Left cardiac atrium (tissue), 4 donors: ENCODE measurements around the gene ARID5B. TPM values are rescaled to one million over a fixed set of nuclear protein-coding genes. Genes with fewer than 3 reads are reported as not detected.

Experiments
- ATAC-seq, 2 donors: fragments of 200-7000 bp; cut with Tn5 transposase; one replicate each; pipeline ENCODE4 v1.9.1; 2020; ENCODE audit warnings: mild to moderate bottlenecking in 2 of 2, moderate library complexity in 2 of 2
- DNase-seq: peaks from one replicate; pipeline ENCODE4 v3.0.0-alpha.2; 2020
- intact Hi-C, 2 donors: fragments of 100-400 bp; cut with DNase I; formaldehyde crosslinking; loops; one replicate each; pipeline versions ENCODE4 v1.14.1 to v1.15.1; 2022 to 2023
- total RNA-seq, 2 donors: library from RNA; stranded (reverse); fragmentation: NEBNext Ultra II Directional; extraction: Animal tissue kit (Norgen Biotek cat#: 25700); gene quantifications; one replicate each; pipeline ENCODE4 v1.2.1, GENCODE V29; 2021
- donor health status: DM: no; HTN: yes; CAD: no.
- donor health status: DM: no; HTN: yes; CAD: no; lungs with severe emphysema.
- donor health status: DM: yes; HTN: yes; CAD: no.
- donor health status: Dilated cardiomyopathy.

The ARID5B gene
- total RNA-seq, 2 donors from 2014 or later: 36.5 to 37.9 TPM

GRCh38 chr10:61901829-61902444, 438 bp downstream of the ARID5B start:
- intact Hi-C loops: loop anchor here (5.0 to 10.0 kb wide), 4 partner anchors 40 to 340 kb away; no protein-coding TSS in a partner anchor
- DNase-seq (no peak), ATAC-seq (peak in 1 of 2 donors; percentile 5)

DNA sequence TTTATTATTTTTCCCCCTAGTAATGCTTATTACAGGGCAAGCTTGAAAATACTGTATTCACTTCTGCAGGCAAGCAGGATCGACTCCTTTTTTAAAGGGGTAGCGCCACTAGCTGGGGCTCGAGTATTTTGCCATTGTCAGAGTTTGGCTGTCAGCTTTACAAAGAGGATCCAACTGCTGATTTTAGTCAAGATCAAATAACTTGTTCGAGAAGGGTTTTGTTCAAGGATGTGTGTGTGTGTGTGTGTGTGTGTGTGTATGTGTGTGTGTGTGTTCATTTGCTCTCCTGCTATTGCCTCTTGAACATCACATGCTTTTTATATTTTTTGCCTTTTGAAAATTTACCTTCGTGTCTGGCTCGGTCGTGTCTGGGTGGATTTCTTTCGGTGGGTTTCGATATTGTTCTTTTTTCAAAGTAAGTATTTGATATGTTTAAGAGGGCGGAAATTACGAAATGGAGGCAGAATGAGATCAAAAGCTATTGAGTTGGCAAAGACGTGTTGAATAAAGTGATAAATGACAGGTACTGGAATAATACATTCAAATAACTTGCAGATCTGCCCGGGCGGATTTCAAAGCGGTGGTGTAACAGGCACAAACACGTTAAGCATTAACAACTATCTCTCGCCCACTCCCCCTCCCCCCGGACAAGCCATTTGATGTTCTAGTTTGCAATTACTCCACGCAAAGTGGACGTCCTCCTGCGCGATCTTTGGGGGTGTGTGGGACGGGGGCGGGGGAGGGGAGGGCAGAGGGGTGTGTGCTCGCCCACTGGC, 1.1 kb downstream of the ARID5B start:
- peak; percentile 42 for DNase-seq
- intact Hi-C loops: loop anchor here (5.0 to 10.0 kb wide), 4 partner anchors 40 to 340 kb away; no protein-coding TSS in a partner anchor
- ATAC-seq: peak; percentile 27 to 32

- ATAC-seq (peak; percentile 76 to 80), DNase-seq (peak; percentile 55)
- intact Hi-C loops: loop anchor here (5.0 to 10.0 kb wide), 4 partner anchors 39 to 339 kb away; no protein-coding TSS in a partner anchor
Measured at GRCh38 chr10:61903221-61903927, 1.9 kb downstream of the ARID5B start.

- ATAC-seq (peak in 1 of 2 donors; percentile 1), DNase-seq (no peak)
- intact Hi-C loops: loop anchor here (5.0 to 10.0 kb wide), 4 partner anchors 38 to 338 kb away; no protein-coding TSS in a partner anchor
Measured at GRCh38 chr10:61903928-61904344, 2.4 kb downstream of the ARID5B start.

DNA sequence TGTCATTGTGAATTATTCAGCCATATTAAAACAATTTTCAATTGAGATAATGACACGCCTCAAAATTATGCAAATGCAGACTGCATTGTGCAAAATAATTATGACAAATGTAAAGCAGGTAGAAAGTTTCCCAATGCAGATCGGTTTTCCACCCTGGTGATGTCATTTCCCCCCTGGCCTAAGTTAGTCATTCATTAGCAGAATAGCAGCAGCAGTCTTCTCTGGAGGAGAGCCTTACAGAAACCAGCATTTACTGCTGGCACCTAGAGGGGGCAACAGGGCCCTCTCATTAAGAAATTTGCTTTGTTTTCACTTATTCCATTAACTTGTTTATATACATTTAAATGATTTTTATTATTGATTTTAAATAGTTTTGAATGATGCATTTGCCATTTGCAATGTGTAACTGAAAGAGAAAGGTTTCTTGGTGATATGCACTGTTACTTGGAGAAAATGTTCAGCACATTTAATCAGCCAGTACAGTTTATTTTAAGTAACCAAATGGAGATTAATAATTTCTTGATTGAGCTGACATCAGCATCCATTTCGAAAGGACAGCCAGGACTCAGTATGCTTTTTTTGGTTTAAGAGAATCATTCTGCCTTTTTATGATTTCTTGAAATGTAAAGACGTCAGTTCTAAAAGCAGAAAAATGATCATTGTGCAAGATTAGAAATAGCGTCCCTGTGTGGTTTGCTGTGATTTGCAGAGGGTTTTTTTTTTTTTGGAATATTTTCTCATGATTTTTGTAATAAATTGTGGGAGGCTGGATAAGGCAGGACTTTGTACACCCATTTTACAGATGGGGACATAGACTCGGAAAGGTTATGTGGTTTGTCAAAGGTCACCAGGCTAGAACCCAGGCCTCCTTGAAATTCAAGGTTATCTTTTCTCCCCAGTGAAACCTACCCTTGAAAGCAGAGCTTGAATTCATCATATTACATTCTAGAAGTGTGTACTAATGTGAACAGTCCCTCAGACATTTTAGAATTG, 3.5 kb downstream of the ARID5B start:
- ATAC-seq (peak in 1 of 2 donors; percentile 33), DNase-seq (no peak)
- intact Hi-C loops: loop anchor here (5.0 to 10.0 kb wide), 4 partner anchors 37 to 337 kb away; no protein-coding TSS in a partner anchor

DNA sequence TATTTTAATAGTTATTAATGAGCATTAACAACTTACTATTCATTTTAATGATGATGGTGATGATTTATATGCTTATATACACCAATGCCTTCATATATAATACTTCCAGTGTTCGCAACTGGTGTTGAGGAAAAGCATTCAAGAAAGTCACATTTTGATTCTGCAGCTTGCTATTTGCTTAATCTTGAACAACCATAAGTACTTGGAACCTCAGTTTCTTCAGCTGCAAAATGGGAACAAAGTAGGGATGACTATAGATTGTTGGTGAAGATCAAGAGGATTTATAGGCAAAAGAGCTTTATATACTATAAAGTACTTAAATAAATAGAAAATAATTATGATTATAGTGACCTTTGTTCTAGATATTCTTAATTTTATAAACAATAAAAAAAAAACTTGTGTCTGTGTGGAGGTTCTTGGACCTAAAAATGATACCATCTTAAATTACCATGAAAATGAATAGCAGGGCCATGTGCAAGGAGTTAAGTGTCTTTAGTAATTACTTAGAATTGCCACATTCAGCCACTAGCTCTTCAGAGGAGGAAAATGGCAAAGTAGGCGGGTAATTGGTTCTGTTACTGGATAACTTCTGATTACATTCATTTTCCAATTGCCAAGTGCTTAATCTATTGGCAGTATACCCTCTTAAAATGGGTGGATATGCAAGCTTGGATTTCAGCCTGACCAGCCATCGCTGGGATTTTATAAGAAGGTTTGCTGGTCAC, 4.5 kb downstream of the ARID5B start:
- intact Hi-C loops: loop anchor here in 1 of 2 donors (10.0 kb wide), 1 partner anchor 129 kb away; no protein-coding TSS in a partner anchor
- ATAC-seq: no peak

GRCh38 chr10:61906562-61906901, 5.0 kb downstream of the ARID5B start:
- intact Hi-C loops: loop anchor here in 1 of 2 donors (10.0 kb wide), 1 partner anchor 128 kb away; no protein-coding TSS in a partner anchor

More for the DNA sequence above, 4.5 kb downstream of the ARID5B start:
- no peak for DNase-seq

GRCh38 chr10:61907011-61907410, 5.5 kb downstream of the ARID5B start:
- intact Hi-C loops: loop anchor here in 1 of 2 donors (10.0 kb wide), 1 partner anchor 128 kb away; no protein-coding TSS in a partner anchor
- no peak for ATAC-seq

More at GRCh38 chr10:61906562-61906901, 5.0 kb downstream of the ARID5B start:
- DNase-seq (no peak), ATAC-seq (no peak)

GRCh38 chr10:61907587-61907986, 6.1 kb downstream of the ARID5B start:
- ATAC-seq (no peak), DNase-seq (no peak)
- intact Hi-C loops: loop anchor here in 1 of 2 donors (10.0 kb wide), 1 partner anchor 127 kb away; no protein-coding TSS in a partner anchor

More at GRCh38 chr10:61907011-61907410, 5.5 kb downstream of the ARID5B start:
- DNase-seq: no peak

DNA sequence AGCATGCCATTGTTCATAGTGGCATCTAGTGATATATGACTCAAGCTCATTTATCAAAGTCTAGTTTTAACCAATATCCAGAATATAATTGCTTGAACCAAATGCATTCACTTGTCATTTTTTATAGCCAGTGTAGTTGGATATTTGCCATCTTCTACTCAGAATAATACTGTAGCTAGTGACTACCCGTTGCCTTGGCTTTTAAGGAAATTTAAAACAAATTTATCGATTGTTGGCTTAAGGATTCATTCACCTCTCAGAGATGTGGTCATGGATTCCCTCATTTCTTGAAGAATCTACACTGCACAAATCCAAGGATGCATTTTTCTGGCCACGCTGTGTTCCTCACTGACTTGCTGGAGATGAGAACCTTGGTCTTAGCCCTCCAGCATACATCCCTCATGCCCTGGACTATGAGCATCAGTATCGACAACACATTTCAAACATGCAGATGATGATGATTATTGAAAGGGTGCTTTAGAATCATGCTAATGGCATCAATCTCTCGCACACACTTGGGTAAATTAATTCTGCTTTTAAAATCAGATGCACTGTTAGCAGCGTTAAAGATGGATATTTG, 8.8 kb downstream of the ARID5B start:
- DNase-seq (no peak), ATAC-seq (no peak)
- intact Hi-C loops: no loop called here

- intact Hi-C loops: no loop called here
- DNase-seq (no peak), ATAC-seq (no peak)
Measured at GRCh38 chr10:61910894-61911293, 9.4 kb downstream of the ARID5B start.

GRCh38 chr10:61911425-61911824, 9.9 kb downstream of the ARID5B start:
- DNase-seq: no peak
- ATAC-seq: no peak
- intact Hi-C loops: no loop called here

- ATAC-seq: no peak
- intact Hi-C loops: no loop called here
- DNase-seq: no peak
Measured at GRCh38 chr10:61912981-61913380, 11.5 kb downstream of the ARID5B start.

DNA sequence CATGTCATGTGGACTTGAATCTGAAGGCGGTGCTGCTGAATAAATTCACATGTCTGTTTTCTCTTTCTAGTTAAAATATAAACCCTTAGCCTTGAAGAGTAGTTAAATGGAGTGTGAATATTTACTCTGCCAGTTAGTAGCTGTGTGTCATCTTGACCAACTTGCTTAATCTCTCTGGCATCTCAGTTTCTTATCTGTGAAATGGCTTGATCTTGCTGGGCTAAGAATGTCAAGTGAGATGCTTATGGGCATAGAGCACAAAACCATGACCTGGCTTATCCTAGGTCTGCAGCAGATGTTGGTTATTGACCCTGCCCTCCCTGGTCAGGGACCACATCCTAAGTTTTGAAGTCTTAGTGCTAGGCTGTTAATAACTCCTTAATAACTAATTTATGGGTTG, 16.6 kb downstream of the ARID5B start:
- ATAC-seq (no peak), DNase-seq (no peak)
- intact Hi-C loops: no loop called here

DNA sequence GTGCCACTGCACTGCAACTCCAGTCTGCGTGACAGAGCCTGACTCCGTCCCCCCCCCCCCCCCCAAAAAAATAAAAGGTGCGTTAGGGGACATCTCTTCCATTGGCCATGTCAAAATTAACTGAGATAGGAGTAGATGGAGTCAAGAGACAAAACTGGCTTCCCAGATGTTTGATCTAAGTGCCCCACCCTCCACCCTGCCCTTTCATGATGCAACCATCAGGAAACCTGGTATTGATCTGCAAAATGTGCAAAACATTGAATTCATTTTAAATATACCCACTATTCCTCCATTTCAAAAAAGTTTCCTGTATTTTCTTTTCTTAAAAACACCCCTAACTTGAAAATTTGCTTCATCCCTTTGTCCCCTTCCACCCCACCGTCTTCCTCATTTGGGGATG, 17.5 kb downstream of the ARID5B start:
- DNase-seq (no peak), ATAC-seq (no peak)

GRCh38 chr10:61919646-61920215, 18.2 kb downstream of the ARID5B start:
- no peak for DNase-seq
- ATAC-seq: no peak
- intact Hi-C loops: no loop called here

More for the DNA sequence above, 17.5 kb downstream of the ARID5B start:
- intact Hi-C loops: no loop called here

DNA sequence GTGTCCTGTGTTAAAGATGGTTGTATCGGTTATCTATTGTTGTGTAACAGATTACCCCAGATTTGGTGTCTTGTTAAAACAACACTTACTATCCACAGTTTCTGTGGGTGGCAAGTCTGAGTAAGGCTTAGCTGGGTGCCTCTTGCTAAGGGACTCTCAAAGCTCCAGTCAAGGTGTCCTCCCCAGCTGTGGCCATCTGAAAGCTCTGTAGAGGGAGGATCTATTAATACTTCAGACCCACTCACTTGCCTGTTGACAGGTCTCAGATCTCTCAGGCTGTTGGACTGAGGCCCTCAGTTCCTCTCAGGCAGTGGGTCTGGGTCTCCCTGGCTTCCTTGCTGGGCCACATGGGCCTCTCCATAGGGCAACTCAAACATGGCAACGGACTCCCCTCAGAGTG, 19.6 kb downstream of the ARID5B start:
- ATAC-seq: no peak
- intact Hi-C loops: no loop called here
- DNase-seq: no peak
